ENCODE data around the gene PPRC1. TPM values are rescaled to one million over a fixed set of nuclear protein-coding genes. Genes with fewer than 3 reads are reported as not detected.

The PPRC1 gene
- 68.0 to 79.4 TPM (median 69.7 TPM) in 3 replicates for total RNA-seq (2021)
- Bru-seq, nascent RNA = percentile 88 among the genes with signal in this experiment
- long read RNA-seq, experiment 1, full-length matches to known transcripts = 204 of 341 reads
- long read RNA-seq, experiment 1, partial matches to known transcripts = 39 of 341 reads
- long read RNA-seq, experiment 1, other reads (novel, unspliced or antisense) = 98 of 341 reads
- long read RNA-seq, experiment 2, full-length matches to known transcripts = 29 of 69 reads
- long read RNA-seq, experiment 2, partial matches to known transcripts = 20 of 69 reads
- long read RNA-seq, experiment 2, other reads (novel, unspliced or antisense) = 20 of 69 reads
- long read RNA-seq, experiment 3 = 0 reads

GRCh38 chr10:102132563-102133372, at the start of gene PPRC1:
PPRC1 (plus strand) TSS chr10:102133040; CDS start chr10:102133069, 29 bp downstream.
- POLR2A ChIA-PET = interaction anchor here (0.6 to 1.0 kb wide), 3 partner anchors 16 to 21 kb away, joined by 3 to 5 read pairs (median 3); no protein-coding TSS in a partner anchor
- TF ChIP-seq FOXP1 (CRISPR knock-in tag; IDR thresholded peaks at IDR 0.05; ENCODE audit: borderline replicate concordance) = peak; percentile 69; the same call in 1 of the 2 replicates
- no peak for TF ChIP-seq JAZF1 (CRISPR knock-in tag; IDR thresholded peaks at IDR 0.05)
- TF ChIP-seq PRRX2 (CRISPR knock-in tag; IDR thresholded peaks at IDR 0.05) = no peak
- peak; percentile 93; the same call in 1 of the 2 replicates for TF ChIP-seq HMGXB4 (CRISPR knock-in tag; IDR thresholded peaks at IDR 0.05)
- peak; percentile 85; the same call in 1 of the 2 replicates for TF ChIP-seq ARID4B (CRISPR knock-in tag; IDR thresholded peaks at IDR 0.05; ENCODE audit: borderline replicate concordance)
- TF ChIP-seq JUN (CRISPR knock-in tag; IDR thresholded peaks at IDR 0.05) = 0 out of 2 replicates have a peak, but pooled peaks have one; percentile 52
- 0 out of 2 replicates have a peak, but pooled peaks have one; percentile 29 for TF ChIP-seq ZNF416 (CRISPR knock-in tag; IDR thresholded peaks at IDR 0.05)
- 0 out of 2 replicates have a peak, but pooled peaks have one; percentile 31 for TF ChIP-seq E2F4 (CRISPR knock-in tag; IDR thresholded peaks at IDR 0.05; ENCODE audit: borderline replicate concordance, low read depth)
- TF ChIP-seq E2F1 (CRISPR knock-in tag; IDR thresholded peaks at IDR 0.05) = 0 out of 2 replicates have a peak, but pooled peaks have one; percentile 12
- no peak for TF ChIP-seq ERG (CRISPR knock-in tag; IDR thresholded peaks at IDR 0.05)
- TF ChIP-seq E2F5 (CRISPR knock-in tag; IDR thresholded peaks at IDR 0.05) = peak; percentile 84
- TF ChIP-seq ZNF219 (CRISPR knock-in tag; IDR thresholded peaks at IDR 0.05; ENCODE audit: borderline replicate concordance) = no peak
- TF ChIP-seq GABPB1 (CRISPR knock-in tag; IDR thresholded peaks at IDR 0.05) = peak; percentile 66; the same call in 1 of the 2 replicates
- TF ChIP-seq ESRRA (CRISPR knock-in tag; IDR thresholded peaks at IDR 0.05; ENCODE audit: borderline replicate concordance) = no peak
- TF ChIP-seq MAX (CRISPR knock-in tag; IDR thresholded peaks at IDR 0.05) = peak; percentile 89
- peak; percentile 74; the same call in 1 of the 2 replicates for TF ChIP-seq CREM (CRISPR knock-in tag; IDR thresholded peaks at IDR 0.05)
- TF ChIP-seq IRF1 (CRISPR knock-in tag; IDR thresholded peaks at IDR 0.05) = no peak
- TF ChIP-seq CTCF (IDR thresholded peaks at IDR 0.05) = peak; percentile 86
- no peak for TF ChIP-seq ZNF423 (CRISPR knock-in tag; IDR thresholded peaks at IDR 0.05)
- peak; percentile 40; the same call in 1 of the 2 replicates for TF ChIP-seq ZNF232 (CRISPR knock-in tag; IDR thresholded peaks at IDR 0.05)

More at GRCh38 chr10:102132563-102133372, at the start of gene PPRC1:
- Mint-ChIP-seq H3K36me3 (peaks cover 12% of the 10 kb centered on the region), H3K27me3 (ENCODE audit: low read depth) (peaks cover 4% of the 10 kb centered on the region; the same call in 1 of the 2 replicates), H3K4me1 (peaks cover 22% of the 10 kb centered on the region), H3K27ac (peak within 1 kb of the TSS; percentile 98), H3K4me3 (peak within 1 kb of the TSS; percentile 89), H3K9me3 (no peaks in the 10 kb centered on the region)
- DNase-seq (ENCODE audit: low spot score) (peak; percentile 98), ATAC-seq (peak; percentile 95)
- CTCF ChIA-PET = interaction anchor here (0.6 to 2.0 kb wide), 7 partner anchors 9 to 37 kb away, joined by 3 to 14 read pairs (median 4); partner anchors contain the start of gene NOLC1

Measured in WTC11 (cell line).